ENCODE measurements around the gene PLIN4. TPM values are rescaled to one million over a fixed set of nuclear protein-coding genes. Genes with fewer than 3 reads are reported as not detected.

Gene PLIN4
- polyA plus RNA-seq, 1 donor (not counting 4 experiments of a cell fraction or from before 2014, with no cell fraction given) = not detected

GRCh38 chr19:4504297-4504701, 14.0 kb downstream of the PLIN4 start:
- H3K4me1 ChIP-seq (ENCODE audit: control insufficient read depth, extremely low read depth, insufficient read depth, low read length) = peaks cover 8% of the 10 kb centered on the region
- H3K9me1 ChIP-seq (ENCODE audit: control insufficient read depth, extremely low read depth, insufficient read depth, low read length) = peaks cover 2% of the 10 kb centered on the region
- peaks cover 13 to 15% of the 10 kb centered on the region in 2 experiments for H3K36me3 ChIP-seq (ENCODE audit: control insufficient read depth in 2 of 2, extremely low read depth in 1 of 2, insufficient read depth in 2 of 2, low read length in 2 of 2)
- no peaks in the 10 kb centered on the region for H3K79me2 ChIP-seq (ENCODE audit: control insufficient read depth, insufficient read depth, low read length)
- no peaks in the 10 kb centered on the region for H3K27me3 ChIP-seq (ENCODE audit: control insufficient read depth, extremely low read depth, insufficient read depth, low read length)
- H3K9me3 ChIP-seq (ENCODE audit: control insufficient read depth, low read depth, low read length) = no peaks in the 10 kb centered on the region
- TF ChIP-seq EZH2 (IDR thresholded peaks at IDR 0.05; ENCODE audit: low read length) (no peak), CTCF (optimal IDR thresholded peaks at IDR 0.05 in 1 of 3, IDR thresholded peaks at IDR 0.05 in 1 of 3, conservative IDR thresholded peaks at IDR 0.05 in 1 of 3; ENCODE audit: extremely low read depth in 1 of 3, insufficient read depth in 2 of 3, low read length in 3 of 3) (no peak)
- dilution Hi-C loops (cut with MboI; ENCODE audit: extremely low pct_ligation_motif_present, low sequenced_read_pairs) = no loop called here
- H3K4me3 ChIP-seq (ENCODE audit: control insufficient read depth in 2 of 3, extremely low read depth in 1 of 3, insufficient read depth in 2 of 3, low read depth in 1 of 3, low read length in 3 of 3) = no peak overlapping the region
- H3K27ac ChIP-seq (ENCODE audit: control insufficient read depth, insufficient read depth, low read length) = no peak overlapping the region
- no peak overlapping the region for H3K4me2 ChIP-seq (ENCODE audit: control insufficient read depth, extremely low read depth, insufficient read depth, low read depth, low read length)
- FAIRE-seq (no peak), DNase-seq (ENCODE audit: low read depth, low spot score) (no peak)
- no peak overlapping the region for H2AFZ ChIP-seq (ENCODE audit: control insufficient read depth, low read length)
- no peaks in the 10 kb centered on the region for H4K20me1 ChIP-seq (ENCODE audit: control insufficient read depth, extremely low read depth, insufficient read depth, low read length)
- no peak overlapping the region for H3K9ac ChIP-seq (ENCODE audit: control insufficient read depth, extremely low read depth, insufficient read depth, low read length)

DNA sequence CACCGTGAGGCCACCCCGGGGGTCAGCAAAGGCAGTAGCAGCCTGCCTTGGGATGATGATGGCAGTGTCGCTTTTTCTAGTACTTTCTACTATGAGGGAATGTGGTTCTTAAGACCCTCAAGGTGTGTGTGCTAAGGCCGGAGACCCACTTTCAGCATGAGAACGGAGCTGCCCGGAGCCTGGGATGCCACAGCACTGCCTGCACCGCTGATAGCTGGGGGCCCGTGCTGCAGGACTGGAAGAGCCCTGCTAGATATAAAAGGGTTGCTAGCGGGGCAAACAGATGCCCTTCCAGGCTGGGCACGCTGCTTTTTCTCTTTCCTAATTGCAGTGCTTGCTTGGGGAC, 14.5 kb downstream of the PLIN4 start:
- Histone ChIP-seq H3K9me1 (ENCODE audit: control insufficient read depth, extremely low read depth, insufficient read depth, low read length) (peaks cover 2% of the 10 kb centered on the region), H3K79me2 (ENCODE audit: control insufficient read depth, insufficient read depth, low read length) (no peaks in the 10 kb centered on the region), H4K20me1 (ENCODE audit: control insufficient read depth, extremely low read depth, insufficient read depth, low read length) (no peaks in the 10 kb centered on the region), H3K4me2 (ENCODE audit: control insufficient read depth, extremely low read depth, insufficient read depth, low read depth, low read length) (no peak overlapping the region), H3K27me3 (ENCODE audit: control insufficient read depth, extremely low read depth, insufficient read depth, low read length) (no peaks in the 10 kb centered on the region), H3K27ac (ENCODE audit: control insufficient read depth, insufficient read depth, low read length) (no peak overlapping the region), H3K9me3 (ENCODE audit: control insufficient read depth, low read depth, low read length) (no peaks in the 10 kb centered on the region), H2AFZ (ENCODE audit: control insufficient read depth, low read length) (no peak overlapping the region), H3K4me1 (ENCODE audit: control insufficient read depth, extremely low read depth, insufficient read depth, low read length) (peaks cover 8% of the 10 kb centered on the region), H3K4me3 (ENCODE audit: control insufficient read depth in 2 of 3, extremely low read depth in 1 of 3, insufficient read depth in 2 of 3, low read depth in 1 of 3, low read length in 3 of 3) (no peak overlapping the region), H3K9ac (ENCODE audit: control insufficient read depth, extremely low read depth, insufficient read depth, low read length) (no peak overlapping the region), H3K36me3 (ENCODE audit: control insufficient read depth in 2 of 2, extremely low read depth in 1 of 2, insufficient read depth in 2 of 2, low read length in 2 of 2) (peaks cover 13 to 16% of the 10 kb centered on the region in 2 experiments)
- DNase-seq (ENCODE audit: low read depth, low spot score) = no peak
- dilution Hi-C loops (cut with MboI; ENCODE audit: extremely low pct_ligation_motif_present, low sequenced_read_pairs) = no loop called here
- no peak for TF ChIP-seq EZH2 (IDR thresholded peaks at IDR 0.05; ENCODE audit: low read length)
- TF ChIP-seq CTCF (optimal IDR thresholded peaks at IDR 0.05 in 1 of 3, IDR thresholded peaks at IDR 0.05 in 1 of 3, conservative IDR thresholded peaks at IDR 0.05 in 1 of 3; ENCODE audit: extremely low read depth in 1 of 3, insufficient read depth in 2 of 3, low read length in 3 of 3) = no peak
- no peak for FAIRE-seq

All from keratinocyte (primary cell).